ENCODE measurements around the gene NPHS2.
"Not testable (repeated sequence)": the region's sequence is repeated elsewhere in the genome, so short reads cannot be mapped to it uniquely, and the experiment has no call there.

NPHS2 gene

DNA sequence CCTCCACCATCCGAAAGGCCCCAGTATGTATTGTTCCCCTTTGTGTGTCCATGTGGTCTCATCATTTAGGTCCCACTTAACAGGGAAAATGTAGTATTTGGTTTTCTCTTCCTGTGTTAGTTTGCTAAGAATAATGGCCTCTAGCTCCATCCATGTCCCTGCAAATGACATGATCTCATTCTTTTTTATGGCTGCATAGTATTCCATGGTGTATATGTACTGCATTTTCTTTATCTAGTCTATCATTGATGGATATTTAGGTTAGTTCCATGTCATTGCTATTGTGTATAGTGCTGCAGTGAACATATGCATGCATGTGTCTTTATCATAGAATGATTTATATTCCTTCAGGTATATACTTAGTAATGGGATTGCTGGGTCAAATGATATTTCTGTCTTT, 57.2 kb downstream of the NPHS2 start:
- H2AK5ac ChIP-seq (ENCODE audit: low read length, severe bottlenecking); H4K8ac ChIP-seq (ENCODE audit: low read length); H3K4me1 ChIP-seq (ENCODE audit: control insufficient read depth, insufficient read depth, low read depth, low read length); H2BK120ac ChIP-seq (ENCODE audit: low read depth, low read length); H3K27ac ChIP-seq (ENCODE audit: low read length, poor library complexity, severe bottlenecking); H2BK15ac ChIP-seq (ENCODE audit: low read depth, poor library complexity, severe bottlenecking); H2BK12ac ChIP-seq (ENCODE audit: low read length in 2 of 2); H3K14ac ChIP-seq (ENCODE audit: low read length in 2 of 2); H4K91ac ChIP-seq (ENCODE audit: low read length); H3K4ac ChIP-seq (ENCODE audit: low read depth in 1 of 2, low read length in 2 of 2); H3K4me2 ChIP-seq (ENCODE audit: low read length, poor library complexity, severe bottlenecking); H3K9me3 ChIP-seq (ENCODE audit: control insufficient read depth, low read length); H3K4me3 ChIP-seq (ENCODE audit: insufficient read depth in 1 of 2, low read depth in 1 of 2, low read length in 2 of 2); H3K9ac ChIP-seq (ENCODE audit: low read length); H3K23ac ChIP-seq (ENCODE audit: low read length in 2 of 2); H3K36me3 ChIP-seq (ENCODE audit: control insufficient read depth in 1 of 2, insufficient read depth in 2 of 2, low read depth in 1 of 2, low read length in 2 of 2); H3K79me1 ChIP-seq (replicated peaks; ENCODE audit: low read length, poor library complexity, severe bottlenecking); H3K27me3 ChIP-seq (ENCODE audit: control insufficient read depth in 1 of 2, insufficient read depth in 1 of 2, low read length in 2 of 2); H2AFZ ChIP-seq (ENCODE audit: low read depth, low read length); H2BK5ac ChIP-seq (ENCODE audit: low read depth, low read length, poor library complexity, severe bottlenecking); H3K18ac ChIP-seq (ENCODE audit: low read depth in 1 of 2, low read length in 2 of 2); DNase-seq: not testable (repeated sequence)
- 100% methylated on average over 1 of the region's 1 CpG for WGBS

GRCh38 chr1:179516976-179517705, 58.6 kb downstream of the NPHS2 start:
- DNase-seq, result no peak
- H3K27ac ChIP-seq (ENCODE audit: low read length, poor library complexity, severe bottlenecking), result no peak overlapping the region
- no peak overlapping the region for H3K23ac ChIP-seq (ENCODE audit: low read length in 2 of 2)
- H3K4me1 ChIP-seq (ENCODE audit: control insufficient read depth, insufficient read depth, low read depth, low read length), result no peaks in the 10 kb centered on the region
- H3K27me3 ChIP-seq (ENCODE audit: control insufficient read depth in 1 of 2, insufficient read depth in 1 of 2, low read length in 2 of 2), result no peaks in the 10 kb centered on the region
- H3K4me3 ChIP-seq (ENCODE audit: insufficient read depth in 1 of 2, low read depth in 1 of 2, low read length in 2 of 2), result no peak overlapping the region
- H3K9me3 ChIP-seq (ENCODE audit: control insufficient read depth, low read length), result peaks cover 2% of the 10 kb centered on the region
- H4K8ac ChIP-seq (ENCODE audit: low read length), result no peak overlapping the region
- no peak overlapping the region for H4K91ac ChIP-seq (ENCODE audit: low read length)
- H3K79me1 ChIP-seq (replicated peaks; ENCODE audit: low read length, poor library complexity, severe bottlenecking), result no peaks in the 10 kb centered on the region
- H3K36me3 ChIP-seq (ENCODE audit: control insufficient read depth in 1 of 2, insufficient read depth in 2 of 2, low read depth in 1 of 2, low read length in 2 of 2), result no peaks in the 10 kb centered on the region
- H2BK15ac ChIP-seq (ENCODE audit: low read depth, poor library complexity, severe bottlenecking), result no peak overlapping the region
- H3K4me2 ChIP-seq (ENCODE audit: low read length, poor library complexity, severe bottlenecking), result no peak overlapping the region
- H3K14ac ChIP-seq (ENCODE audit: low read length in 2 of 2), result no peak overlapping the region
- H2BK12ac ChIP-seq (ENCODE audit: low read length in 2 of 2), result no peak overlapping the region
- H2BK120ac ChIP-seq (ENCODE audit: low read depth, low read length), result no peak overlapping the region
- no peak overlapping the region for H3K4ac ChIP-seq (ENCODE audit: low read depth in 1 of 2, low read length in 2 of 2)
- no peak overlapping the region for H2BK5ac ChIP-seq (ENCODE audit: low read depth, low read length, poor library complexity, severe bottlenecking)
- H2AFZ ChIP-seq (ENCODE audit: low read depth, low read length), result no peak overlapping the region
- H3K9ac ChIP-seq (ENCODE audit: low read length), result no peak overlapping the region
- no peak overlapping the region for H2AK5ac ChIP-seq (ENCODE audit: low read length, severe bottlenecking)
- no peak overlapping the region for H3K18ac ChIP-seq (ENCODE audit: low read depth in 1 of 2, low read length in 2 of 2)
- WGBS, result 54% methylated on average over 9 of the region's 11 CpGs

DNA sequence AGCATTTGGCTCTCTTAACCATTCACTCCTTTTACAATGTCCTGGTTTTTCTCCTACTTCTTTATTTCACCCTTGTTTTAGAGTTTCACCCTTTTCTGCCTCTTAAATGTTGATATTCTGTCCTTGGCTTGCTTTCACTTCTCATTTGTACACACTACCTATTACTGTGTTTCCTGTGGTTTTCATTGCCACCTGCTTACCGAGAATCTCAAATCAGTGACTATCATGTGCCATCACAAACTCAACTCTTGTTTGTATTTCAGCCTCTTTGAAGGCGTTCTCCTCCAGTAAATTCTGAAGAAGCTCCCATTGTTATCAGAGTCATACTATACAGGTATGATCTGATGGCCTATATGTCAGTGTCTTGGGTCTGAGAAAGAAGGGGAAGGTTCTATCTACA, 65.7 kb downstream of the NPHS2 start:
- H3K14ac ChIP-seq (ENCODE audit: low read length in 2 of 2), result no peak overlapping the region
- no peak for DNase-seq
- H3K4me3 ChIP-seq (ENCODE audit: insufficient read depth in 1 of 2, low read depth in 1 of 2, low read length in 2 of 2), result no peak overlapping the region
- WGBS, result 68% methylated on average over 1 of the region's 2 CpGs
- no peak overlapping the region for H3K4me2 ChIP-seq (ENCODE audit: low read length, poor library complexity, severe bottlenecking)
- no peak overlapping the region for H3K27ac ChIP-seq (ENCODE audit: low read length, poor library complexity, severe bottlenecking)
- H3K4me1 ChIP-seq (ENCODE audit: control insufficient read depth, insufficient read depth, low read depth, low read length), result no peaks in the 10 kb centered on the region
- H2BK5ac ChIP-seq (ENCODE audit: low read depth, low read length, poor library complexity, severe bottlenecking), result no peak overlapping the region
- H3K18ac ChIP-seq (ENCODE audit: low read depth in 1 of 2, low read length in 2 of 2), result no peak overlapping the region
- H2AFZ ChIP-seq (ENCODE audit: low read depth, low read length), result no peak overlapping the region
- no peak overlapping the region for H4K8ac ChIP-seq (ENCODE audit: low read length)
- no peaks in the 10 kb centered on the region for H3K36me3 ChIP-seq (ENCODE audit: control insufficient read depth in 1 of 2, insufficient read depth in 2 of 2, low read depth in 1 of 2, low read length in 2 of 2)
- H2AK5ac ChIP-seq (ENCODE audit: low read length, severe bottlenecking), result no peak overlapping the region
- no peaks in the 10 kb centered on the region for H3K27me3 ChIP-seq (ENCODE audit: control insufficient read depth in 1 of 2, insufficient read depth in 1 of 2, low read length in 2 of 2)
- H3K79me1 ChIP-seq (replicated peaks; ENCODE audit: low read length, poor library complexity, severe bottlenecking), result no peaks in the 10 kb centered on the region
- no peak overlapping the region for H3K23ac ChIP-seq (ENCODE audit: low read length in 2 of 2)
- H2BK120ac ChIP-seq (ENCODE audit: low read depth, low read length), result no peak overlapping the region
- H3K4ac ChIP-seq (ENCODE audit: low read depth in 1 of 2, low read length in 2 of 2), result no peak overlapping the region
- no peak overlapping the region for H2BK15ac ChIP-seq (ENCODE audit: low read depth, poor library complexity, severe bottlenecking)
- no peak overlapping the region for H3K9ac ChIP-seq (ENCODE audit: low read length)
- no peak overlapping the region for H2BK12ac ChIP-seq (ENCODE audit: low read length in 2 of 2)
- no peaks in the 10 kb centered on the region for H3K9me3 ChIP-seq (ENCODE audit: control insufficient read depth, low read length)
- H4K91ac ChIP-seq (ENCODE audit: low read length), result no peak overlapping the region

- H3K4ac ChIP-seq (ENCODE audit: low read depth in 1 of 2, low read length in 2 of 2), result no peak overlapping the region
- H3K27ac ChIP-seq (ENCODE audit: low read length, poor library complexity, severe bottlenecking), result no peak overlapping the region
- no peak overlapping the region for H2AFZ ChIP-seq (ENCODE audit: low read depth, low read length)
- WGBS, result 73% methylated on average over 3 of the region's 4 CpGs
- H3K14ac ChIP-seq (ENCODE audit: low read length in 2 of 2), result no peak overlapping the region
- no peak for DNase-seq
- H3K27me3 ChIP-seq (ENCODE audit: control insufficient read depth in 1 of 2, insufficient read depth in 1 of 2, low read length in 2 of 2), result no peaks in the 10 kb centered on the region
- no peak overlapping the region for H2BK5ac ChIP-seq (ENCODE audit: low read depth, low read length, poor library complexity, severe bottlenecking)
- H3K36me3 ChIP-seq (ENCODE audit: control insufficient read depth in 1 of 2, insufficient read depth in 2 of 2, low read depth in 1 of 2, low read length in 2 of 2), result no peaks in the 10 kb centered on the region
- H3K9me3 ChIP-seq (ENCODE audit: control insufficient read depth, low read length), result no peaks in the 10 kb centered on the region
- H3K4me3 ChIP-seq (ENCODE audit: insufficient read depth in 1 of 2, low read depth in 1 of 2, low read length in 2 of 2), result no peak overlapping the region
- H2BK12ac ChIP-seq (ENCODE audit: low read length in 2 of 2), result no peak overlapping the region
- no peak overlapping the region for H4K91ac ChIP-seq (ENCODE audit: low read length)
- H3K4me2 ChIP-seq (ENCODE audit: low read length, poor library complexity, severe bottlenecking), result no peak overlapping the region
- no peak overlapping the region for H2AK5ac ChIP-seq (ENCODE audit: low read length, severe bottlenecking)
- H2BK15ac ChIP-seq (ENCODE audit: low read depth, poor library complexity, severe bottlenecking), result no peak overlapping the region
- no peaks in the 10 kb centered on the region for H3K4me1 ChIP-seq (ENCODE audit: control insufficient read depth, insufficient read depth, low read depth, low read length)
- H2BK120ac ChIP-seq (ENCODE audit: low read depth, low read length), result no peak overlapping the region
- no peak overlapping the region for H4K8ac ChIP-seq (ENCODE audit: low read length)
- no peak overlapping the region for H3K9ac ChIP-seq (ENCODE audit: low read length)
- no peaks in the 10 kb centered on the region for H3K79me1 ChIP-seq (replicated peaks; ENCODE audit: low read length, poor library complexity, severe bottlenecking)
- H3K18ac ChIP-seq (ENCODE audit: low read depth in 1 of 2, low read length in 2 of 2), result no peak overlapping the region
- no peak overlapping the region for H3K23ac ChIP-seq (ENCODE audit: low read length in 2 of 2)
Measured at GRCh38 chr1:179509384-179509783, 66.4 kb downstream of the NPHS2 start.

Measured in mesenchymal stem cell (in vitro differentiated cells and primary cell).